Stimulated activated CD8-positive, alpha-beta memory T cell treated with anti-CD3 and anti-CD28 coated beads, Interleukin-12 subunit alpha, Interleukin-12 subunit beta, amount 100 ng/mL, for 24 hours (primary cell): ENCODE data around the gene SHISA5.
A peak's percentile ranks its signal among the peaks of the same experiment; 100 is the strongest.
"Not testable (repeated sequence)": the region's sequence is repeated elsewhere in the genome, so short reads cannot be mapped to it uniquely, and the experiment has no call there.

ENCODE experiments used
- DNase-seq: peaks from one replicate; pipeline ENCODE4 v3.0.0-alpha.2; 2020; ENCODE audit errors: extremely low read depth

The SHISA5 gene

GRCh38 chr3:48519277-48519643 is 15.3 kb upstream of the SHISA5 start:
- DNase-seq = no peak

- no peak for DNase-seq
Observed at GRCh38 chr3:48518638-48519276, 14.8 kb upstream of the SHISA5 start.

- DNase-seq = no peak
Observed at GRCh38 chr3:48518069-48518468, 14.1 kb upstream of the SHISA5 start.

- DNase-seq = no peak
Observed at GRCh38 chr3:48516571-48516970, 12.6 kb upstream of the SHISA5 start.

- no peak for DNase-seq
Observed at GRCh38 chr3:48514431-48515227, 10.7 kb upstream of the SHISA5 start.

GRCh38 chr3:48511551-48511950 is 7.6 kb upstream of the SHISA5 start:
- DNase-seq = no peak

- DNase-seq = peak; percentile 39
Observed at GRCh38 chr3:48507256-48508061, 3.5 kb upstream of the SHISA5 start.

- DNase-seq = no peak
Observed at GRCh38 chr3:48505968-48506504, 2.1 kb upstream of the SHISA5 start.

GRCh38 chr3:48505146-48505545 is 1.2 kb upstream of the SHISA5 start:
- no peak for DNase-seq

- no peak for DNase-seq
Observed at GRCh38 chr3:48503401-48504050, 448 bp downstream of the SHISA5 start.

- no peak for DNase-seq
Observed at GRCh38 chr3:48502728-48503168, 1.2 kb downstream of the SHISA5 start.

GRCh38 chr3:48502121-48502520 is 1.9 kb downstream of the SHISA5 start:
- no peak for DNase-seq

GRCh38 chr3:48501196-48501595 is 2.8 kb downstream of the SHISA5 start:
- no peak for DNase-seq

GRCh38 chr3:48500656-48501055 is 3.3 kb downstream of the SHISA5 start:
- DNase-seq = no peak

GRCh38 chr3:48493203-48493501 is 10.8 kb downstream of the SHISA5 start:
- DNase-seq = no peak

- DNase-seq = no peak
Observed at GRCh38 chr3:48492461-48493202, 11.3 kb downstream of the SHISA5 start.

GRCh38 chr3:48486952-48487351 is 17.0 kb downstream of the SHISA5 start:
- no peak for DNase-seq

- not testable (repeated sequence) for DNase-seq
Observed at GRCh38 chr3:48482822-48483221, 21.2 kb downstream of the SHISA5 start.

GRCh38 chr3:48480891-48481290 is 23.1 kb downstream of the SHISA5 start:
- not testable (repeated sequence) for DNase-seq

- DNase-seq = no peak
Observed at GRCh38 chr3:48478626-48479555, 25.1 kb downstream of the SHISA5 start.
